Large intestine (tissue), 3 donors: Measurements from ENCODE around the gene HSPG2. TPM values are rescaled to one million over a fixed set of nuclear protein-coding genes. Genes with fewer than 3 reads are reported as not detected.
"Not testable (repeated sequence)": the region's sequence is repeated elsewhere in the genome, so short reads cannot be mapped to it uniquely, and the experiment has no call there.

Experiments used
- DNase-seq, 2 donors: peaks; one replicate each; pipeline versions ENCODE4 v3.0.0 to v3.0.0-alpha.2; 2013
- H3K27ac ChIP-seq: one replicate; pipeline ENCODE4 v1.5.1; 2013; ENCODE audit warnings: low read length
- H3K27me3 ChIP-seq: 2 replicates; pipeline ENCODE4 v1.6.1; 2013; ENCODE audit warnings: low read length; ENCODE audit not compliant: control insufficient read depth, insufficient read depth
- H3K36me3 ChIP-seq: 2 replicates; pipeline ENCODE4 v1.6.1; 2013; ENCODE audit warnings: low read length; ENCODE audit not compliant: control insufficient read depth, insufficient read depth
- H3K4me1 ChIP-seq: one replicate; pipeline ENCODE4 v1.6.1; 2013; ENCODE audit warnings: low read length; ENCODE audit not compliant: control insufficient read depth, insufficient read depth
- H3K4me3 ChIP-seq: one replicate; pipeline ENCODE4 v1.5.1; 2013; ENCODE audit warnings: low read length
- H3K9me3 ChIP-seq: one replicate; pipeline ENCODE4 v1.6.1; 2013; ENCODE audit warnings: mild to moderate bottlenecking, low read depth, low read length, moderate library complexity; ENCODE audit not compliant: control insufficient read depth
- WGBS: methylation state at CpG from one replicate; pipeline ENCODE4 v1.1.5; 2013; ENCODE audit warnings: low lambda C conversion rate; ENCODE audit not compliant: insufficient coverage; 5-methylcytosine and 5-hydroxymethylcytosine counted together
- polyA plus RNA-seq: library from polyadenylated mRNA; unstranded; fragments of 120-200 nt; gene quantifications from one replicate; pipeline ENCODE4 v1.2.1, GENCODE V29; 2013

HSPG2 gene
- polyA plus RNA-seq, 1 donor: 70.4 TPM

DNA sequence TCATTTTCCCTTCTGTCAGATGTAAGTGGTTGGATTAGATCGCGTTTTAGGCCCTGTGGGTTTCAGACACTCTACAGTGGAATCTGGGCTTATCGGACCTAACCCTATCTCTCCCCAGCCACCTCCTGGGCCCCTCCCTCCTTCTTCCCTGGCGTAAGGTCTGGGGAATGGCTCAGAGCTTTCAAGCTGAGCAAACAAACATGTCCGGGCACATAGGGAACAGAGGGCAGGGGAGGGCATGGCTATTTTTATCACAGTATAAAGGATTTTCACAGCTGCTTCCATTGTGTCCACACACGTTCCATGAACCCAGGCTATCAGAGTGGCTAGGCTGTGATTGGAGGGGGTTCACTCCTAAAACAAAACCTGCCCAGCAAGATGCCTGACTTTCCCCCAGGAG lies 37.6 kb upstream of the HSPG2 start:
- not testable (repeated sequence) for H3K27ac ChIP-seq, H3K4me3 ChIP-seq, H3K36me3 ChIP-seq, H3K27me3 ChIP-seq, H3K9me3 ChIP-seq
- DNase-seq: peak in 1 of 2 donors; percentile 50
- WGBS: no CpG with 5 or more reads among the region's 6 CpGs
- peaks cover 11% of the 10 kb centered on the region for H3K4me1 ChIP-seq

DNA sequence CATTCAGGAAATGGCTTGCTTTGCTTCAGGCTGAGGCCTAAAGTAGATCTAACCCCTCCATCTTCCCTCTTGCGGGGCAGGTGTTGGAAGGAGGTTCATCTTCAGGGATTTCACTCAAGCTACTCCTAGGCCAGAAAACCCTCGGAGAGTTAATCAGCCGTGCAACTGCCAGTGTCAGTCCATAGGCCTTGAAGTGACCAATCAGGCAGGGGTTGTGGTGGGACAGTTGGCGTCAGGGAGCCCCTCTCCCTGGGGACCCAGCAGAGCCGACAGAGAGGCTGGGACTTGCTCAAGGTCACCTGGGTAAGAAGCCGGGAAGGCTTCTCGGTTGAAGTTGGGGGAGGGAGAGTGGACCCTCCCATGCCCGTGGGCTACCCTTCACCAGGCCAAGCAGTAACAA lies 36.8 kb upstream of the HSPG2 start:
- H3K9me3 ChIP-seq, H3K4me3 ChIP-seq, H3K36me3 ChIP-seq, H3K27ac ChIP-seq, H3K27me3 ChIP-seq, DNase-seq: not testable (repeated sequence)
- WGBS: no CpG with 5 or more reads among the region's 8 CpGs
- H3K4me1 ChIP-seq: peaks cover 11% of the 10 kb centered on the region

DNA sequence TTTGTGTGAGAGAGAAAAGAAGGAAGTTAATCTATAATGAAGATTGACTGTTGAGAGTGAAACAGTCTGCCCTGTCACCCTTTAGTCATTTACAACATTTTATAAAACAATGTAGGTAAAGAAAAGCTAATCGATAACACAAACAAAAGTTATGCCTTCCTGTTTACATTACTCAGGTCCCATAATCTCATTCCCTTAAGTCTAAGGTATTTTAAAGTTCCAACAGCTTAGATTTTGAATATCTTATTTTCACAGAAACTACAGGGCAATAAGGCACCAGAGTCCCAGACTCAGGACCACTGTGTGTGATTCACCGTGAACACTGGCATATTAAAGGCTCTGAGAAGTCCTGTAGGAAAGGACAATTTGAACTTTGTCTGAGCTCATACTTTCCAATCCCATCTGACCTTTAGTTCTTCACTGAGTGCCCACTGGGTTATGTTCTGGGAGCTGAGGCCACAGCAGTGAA lies 35.9 kb upstream of the HSPG2 start:
- H3K27me3 ChIP-seq, H3K9me3 ChIP-seq, H3K4me3 ChIP-seq, H3K36me3 ChIP-seq: not testable (repeated sequence)
- Histone ChIP-seq H3K27ac (peak overlapping the region; percentile 28), H3K4me1 (peaks cover 11% of the 10 kb centered on the region)
- peak in 1 of 2 donors; percentile 42 for DNase-seq
- no CpG with 5 or more reads among the region's 2 CpGs for WGBS

DNA sequence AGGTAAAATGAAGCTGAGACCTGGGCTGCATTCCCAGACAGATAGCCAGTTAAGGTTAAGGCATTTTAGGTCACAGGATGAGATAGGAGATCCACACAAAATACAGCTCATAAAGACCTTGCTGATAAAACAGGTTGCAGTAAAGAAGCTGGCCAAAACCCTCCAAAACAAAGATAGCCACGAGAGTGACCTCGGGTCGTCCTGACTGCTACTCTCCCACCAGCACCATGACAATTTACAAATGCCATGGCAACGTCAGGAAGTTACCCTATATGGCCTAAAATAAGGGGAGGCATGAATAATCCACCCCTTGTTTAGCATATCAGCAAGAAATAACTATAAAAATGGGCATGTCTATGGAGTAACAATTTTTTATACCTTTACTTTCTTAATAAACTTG lies 33.4 kb upstream of the HSPG2 start:
- not testable (repeated sequence) for H3K9me3 ChIP-seq, DNase-seq, H3K4me3 ChIP-seq, H3K27ac ChIP-seq, H3K36me3 ChIP-seq, H3K27me3 ChIP-seq
- H3K4me1 ChIP-seq: peaks cover 11% of the 10 kb centered on the region
- no CpG with 5 or more reads among the region's 4 CpGs for WGBS

DNA sequence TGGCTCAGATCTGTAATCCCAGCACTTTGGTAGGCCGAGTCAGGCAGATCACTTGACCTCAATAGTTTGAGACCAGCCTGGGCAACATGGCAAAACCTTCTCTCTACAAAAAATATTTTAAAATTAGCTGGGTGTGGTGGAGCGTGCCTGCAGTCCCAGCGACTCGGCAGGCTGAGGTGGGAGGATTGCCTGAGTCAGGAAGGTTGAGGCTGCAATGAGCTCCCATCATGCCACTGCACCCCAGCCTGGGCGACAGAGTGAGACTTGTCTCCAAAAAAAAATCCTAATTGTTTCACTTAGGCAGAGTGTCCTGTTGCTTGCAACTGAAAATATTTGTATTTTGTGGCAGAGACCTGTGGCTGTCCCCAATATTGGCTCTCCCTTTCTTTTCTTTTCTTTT lies 32.0 kb upstream of the HSPG2 start:
- not testable (repeated sequence) for H3K36me3 ChIP-seq, H3K27me3 ChIP-seq
- no CpG with 5 or more reads among the region's 5 CpGs for WGBS

DNA sequence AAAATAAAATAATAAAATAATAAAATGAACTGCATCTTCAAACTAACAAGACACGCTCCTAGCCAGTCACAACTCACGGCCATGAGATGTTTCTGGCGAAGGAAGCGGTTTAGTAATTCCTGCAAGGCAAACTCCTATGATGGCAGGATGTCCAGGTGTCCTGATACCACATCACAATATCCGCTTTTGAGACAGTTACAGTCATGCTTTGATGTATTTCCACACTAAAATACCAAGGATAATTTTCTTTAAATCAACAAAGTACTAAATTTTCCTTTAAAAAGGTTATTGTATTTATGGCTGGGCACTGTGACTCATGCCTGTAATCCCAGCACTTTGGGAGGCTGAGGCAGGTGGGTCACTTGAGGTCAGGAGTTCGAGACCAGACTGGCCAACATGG lies 30.1 kb upstream of the HSPG2 start:
- H3K4me1 ChIP-seq, H3K9me3 ChIP-seq, H3K27ac ChIP-seq, H3K4me3 ChIP-seq, DNase-seq, H3K27me3 ChIP-seq, H3K36me3 ChIP-seq: not testable (repeated sequence)
- WGBS: no CpG with 5 or more reads among the region's 6 CpGs

More for the DNA sequence above, 32.0 kb upstream of the HSPG2 start:
- H3K4me1 ChIP-seq, H3K27ac ChIP-seq, DNase-seq, H3K9me3 ChIP-seq, H3K4me3 ChIP-seq: not testable (repeated sequence)

DNA sequence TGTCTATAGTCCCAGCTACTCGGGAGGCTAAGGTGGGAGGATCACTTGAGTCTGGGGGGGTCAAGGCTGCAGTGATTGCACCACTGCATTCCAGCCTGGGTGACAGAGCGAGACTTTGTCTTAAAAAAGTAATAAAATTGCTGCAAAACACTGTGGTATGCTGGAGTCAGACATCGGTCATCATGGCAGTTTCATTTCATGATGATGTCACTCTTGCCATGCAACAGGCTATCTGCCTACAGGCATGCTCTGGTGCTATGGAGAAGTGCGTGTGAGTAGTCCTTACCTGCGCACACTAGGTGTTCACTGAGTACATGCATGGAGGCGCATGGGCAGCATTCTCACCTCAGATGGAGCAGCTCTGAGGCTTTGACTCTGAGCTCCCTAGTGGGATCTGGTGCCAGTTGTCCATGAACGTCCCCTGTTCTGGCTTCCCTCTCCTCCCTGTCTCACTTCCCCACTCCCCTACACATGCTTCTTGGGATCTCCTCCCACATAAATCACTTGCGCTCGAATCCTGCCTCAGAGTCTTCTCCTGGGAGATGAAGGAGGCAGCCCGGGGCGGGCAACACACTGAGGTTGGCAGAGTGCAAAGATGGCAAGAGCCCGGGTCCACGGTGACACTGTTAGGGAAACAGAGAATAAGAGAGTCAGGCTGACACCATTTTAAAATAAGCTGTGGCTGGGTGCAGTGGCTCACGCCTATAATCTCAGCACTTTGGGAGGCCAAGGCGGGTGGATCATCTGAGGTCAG lies 29.3 kb upstream of the HSPG2 start:
- DNase-seq: no peak
- H3K27ac ChIP-seq: no peak overlapping the region
- peaks cover 2% of the 10 kb centered on the region for H3K4me1 ChIP-seq
- no peak overlapping the region for H3K4me3 ChIP-seq
- H3K9me3 ChIP-seq: no peaks in the 10 kb centered on the region
- no peaks in the 10 kb centered on the region for H3K36me3 ChIP-seq
- H3K27me3 ChIP-seq: no peaks in the 10 kb centered on the region
- WGBS: no CpG with 5 or more reads among the region's 15 CpGs

DNA sequence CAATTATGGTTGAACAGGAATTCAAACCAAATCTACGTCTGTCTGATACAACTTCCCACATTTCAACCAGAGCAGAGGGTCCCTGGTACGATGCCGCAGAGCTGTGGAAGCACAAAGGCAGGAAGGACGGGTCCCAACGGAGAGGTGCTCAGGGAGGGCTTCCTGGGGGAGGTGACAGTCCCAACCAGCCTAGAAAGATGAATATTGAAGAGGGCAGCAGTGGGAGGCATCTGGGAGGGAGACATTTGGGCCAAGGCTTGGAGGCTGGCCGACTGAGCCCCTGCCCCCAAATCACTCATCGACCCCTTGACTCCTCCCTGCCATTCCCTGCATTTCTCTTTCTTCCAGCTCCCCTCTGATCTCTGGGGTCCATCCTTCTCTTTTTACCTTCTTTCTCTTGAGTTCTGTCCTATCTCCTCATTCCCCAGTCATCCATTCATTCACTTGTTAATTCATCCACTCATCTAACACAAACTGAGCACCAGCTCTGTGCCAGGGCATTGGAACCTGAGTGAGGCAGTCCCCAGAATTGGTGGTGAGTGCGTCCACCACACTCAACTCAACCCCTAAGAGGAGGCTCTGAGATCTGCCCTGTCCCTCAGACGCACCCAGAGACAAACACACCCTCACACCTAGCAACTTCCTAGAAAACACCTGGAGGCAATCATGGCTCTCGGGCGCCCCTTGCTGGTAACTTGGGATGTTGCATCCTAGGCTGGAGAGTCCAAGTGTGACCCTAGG lies 26.5 kb upstream of the HSPG2 start:
- DNase-seq: peak; percentile 68 to 69
- H3K27ac ChIP-seq: no peak overlapping the region
- no peaks in the 10 kb centered on the region for H3K9me3 ChIP-seq
- WGBS: 79% methylated on average over 2 of the region's 11 CpGs
- no peak overlapping the region for H3K4me3 ChIP-seq
- peaks cover 2% of the 10 kb centered on the region for H3K4me1 ChIP-seq
- no peaks in the 10 kb centered on the region for H3K36me3 ChIP-seq
- no peaks in the 10 kb centered on the region for H3K27me3 ChIP-seq

DNA sequence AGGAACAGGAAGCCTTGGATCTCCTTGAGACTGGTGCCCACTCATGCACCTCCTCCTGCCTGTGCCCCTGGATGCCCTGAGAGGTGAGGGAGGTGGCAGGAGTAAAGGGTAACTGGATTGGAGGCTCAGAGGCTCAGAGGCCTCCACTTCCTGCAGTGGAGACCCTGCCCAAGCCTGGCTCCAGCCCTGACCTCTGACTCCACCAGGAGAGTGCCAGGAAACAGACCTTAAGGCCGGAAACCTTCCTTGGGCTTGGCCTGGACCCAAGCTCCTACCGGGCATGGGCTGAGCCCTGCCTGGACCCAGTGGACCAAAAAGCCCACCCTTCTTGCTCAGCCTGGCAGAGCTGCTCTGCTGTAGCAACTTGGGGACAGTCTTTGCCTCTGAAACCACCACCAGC lies 24.7 kb upstream of the HSPG2 start:
- DNase-seq: no peak
- H3K27me3 ChIP-seq: no peaks in the 10 kb centered on the region
- H3K27ac ChIP-seq: no peak overlapping the region
- no CpG with 5 or more reads among the region's 2 CpGs for WGBS
- no peaks in the 10 kb centered on the region for H3K36me3 ChIP-seq
- no peaks in the 10 kb centered on the region for H3K9me3 ChIP-seq
- H3K4me1 ChIP-seq: peaks cover 5% of the 10 kb centered on the region
- H3K4me3 ChIP-seq: no peak overlapping the region

DNA sequence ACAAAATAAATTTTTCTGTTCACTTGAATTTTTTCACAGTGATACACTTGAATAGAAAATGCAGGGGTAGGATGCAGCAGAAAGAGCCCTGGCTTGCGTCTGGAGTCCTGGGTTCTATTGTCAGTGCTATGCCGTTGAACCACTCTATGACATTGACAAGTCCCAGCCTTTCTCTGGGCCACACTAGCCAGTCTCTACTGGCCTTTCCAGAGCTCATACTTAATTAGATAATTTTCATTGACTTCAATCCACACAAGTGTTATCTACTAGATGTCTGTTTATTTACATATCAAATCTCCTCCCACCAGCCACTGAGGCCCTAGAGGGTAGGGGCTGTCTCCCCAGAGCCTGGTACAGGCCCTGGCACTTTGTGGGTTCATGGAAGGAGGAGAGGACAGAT lies 24.2 kb upstream of the HSPG2 start:
- Histone ChIP-seq H3K4me3 (no peak overlapping the region), H3K27me3 (no peaks in the 10 kb centered on the region), H3K9me3 (no peaks in the 10 kb centered on the region), H3K36me3 (no peaks in the 10 kb centered on the region), H3K4me1 (peaks cover 9% of the 10 kb centered on the region), H3K27ac (no peak overlapping the region)
- DNase-seq: no peak
- no CpG with 5 or more reads among the region's 2 CpGs for WGBS
